ENCODE data around the gene SEMA5A.

SEMA5A gene

GRCh38 chr5:9363449-9363848, 182.4 kb downstream of the SEMA5A start:
- Histone ChIP-seq H3K79me2 (no peaks in the 10 kb centered on the region), H3K27ac (no peak overlapping the region), H3K9me3 (ENCODE audit: control insufficient read depth, low read length) (no peaks in the 10 kb centered on the region), H3K36me3 (ENCODE audit: control insufficient read depth, insufficient read depth, low read length) (no peaks in the 10 kb centered on the region), H3K4me3 (ENCODE audit: low read depth, low read length) (no peak overlapping the region), H3K27me3 (ENCODE audit: control insufficient read depth, insufficient read depth, low read length) (no peaks in the 10 kb centered on the region), H2AFZ (no peak overlapping the region), H3K4me2 (ENCODE audit: low read length) (no peak overlapping the region), H3K9ac (no peak overlapping the region), H3K4me1 (no peaks in the 10 kb centered on the region)
- TF ChIP-seq, protein P1, sequence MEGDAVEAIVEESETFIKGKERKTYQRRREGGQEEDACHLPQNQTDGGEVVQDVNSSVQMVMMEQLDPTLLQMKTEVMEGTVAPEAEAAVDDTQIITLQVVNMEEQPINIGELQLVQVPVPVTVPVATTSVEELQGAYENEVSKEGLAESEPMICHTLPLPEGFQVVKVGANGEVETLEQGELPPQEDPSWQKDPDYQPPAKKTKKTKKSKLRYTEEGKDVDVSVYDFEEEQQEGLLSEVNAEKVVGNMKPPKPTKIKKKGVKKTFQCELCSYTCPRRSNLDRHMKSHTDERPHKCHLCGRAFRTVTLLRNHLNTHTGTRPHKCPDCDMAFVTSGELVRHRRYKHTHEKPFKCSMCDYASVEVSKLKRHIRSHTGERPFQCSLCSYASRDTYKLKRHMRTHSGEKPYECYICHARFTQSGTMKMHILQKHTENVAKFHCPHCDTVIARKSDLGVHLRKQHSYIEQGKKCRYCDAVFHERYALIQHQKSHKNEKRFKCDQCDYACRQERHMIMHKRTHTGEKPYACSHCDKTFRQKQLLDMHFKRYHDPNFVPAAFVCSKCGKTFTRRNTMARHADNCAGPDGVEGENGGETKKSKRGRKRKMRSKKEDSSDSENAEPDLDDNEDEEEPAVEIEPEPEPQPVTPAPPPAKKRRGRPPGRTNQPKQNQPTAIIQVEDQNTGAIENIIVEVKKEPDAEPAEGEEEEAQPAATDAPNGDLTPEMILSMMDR (IDR thresholded peaks at IDR 0.05) = no peak

DNA sequence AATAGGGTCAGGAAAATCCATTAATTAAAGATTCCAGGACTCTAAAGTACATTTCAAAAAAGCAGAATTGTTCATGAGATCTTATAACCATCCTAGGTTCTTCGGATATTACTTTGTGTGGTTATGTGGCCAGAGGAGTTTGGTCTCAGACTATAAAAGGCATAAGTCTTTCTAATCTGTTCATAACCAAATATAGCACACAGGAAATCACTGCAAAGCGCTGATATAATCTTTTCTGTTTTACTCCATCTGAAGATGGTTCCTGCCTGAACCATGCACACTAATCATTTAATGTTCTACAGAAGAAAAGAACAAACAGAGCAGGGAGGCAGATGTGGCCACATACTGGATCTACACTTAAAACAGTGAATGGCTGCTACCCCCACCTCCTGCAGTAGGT, 182.8 kb downstream of the SEMA5A start:
- H3K27ac ChIP-seq = no peak overlapping the region
- no peaks in the 10 kb centered on the region for H3K4me1 ChIP-seq
- H3K9ac ChIP-seq = no peak overlapping the region
- H3K27me3 ChIP-seq (ENCODE audit: control insufficient read depth, insufficient read depth, low read length) = no peaks in the 10 kb centered on the region
- no peak overlapping the region for H2AFZ ChIP-seq
- TF ChIP-seq, protein P1 (IDR thresholded peaks at IDR 0.05) = no peak
- H3K4me3 ChIP-seq (ENCODE audit: low read depth, low read length) = no peak overlapping the region
- no peaks in the 10 kb centered on the region for H3K36me3 ChIP-seq (ENCODE audit: control insufficient read depth, insufficient read depth, low read length)
- no peak overlapping the region for H3K4me2 ChIP-seq (ENCODE audit: low read length)
- no peaks in the 10 kb centered on the region for H3K79me2 ChIP-seq
- H3K9me3 ChIP-seq (ENCODE audit: control insufficient read depth, low read length) = no peaks in the 10 kb centered on the region

DNA sequence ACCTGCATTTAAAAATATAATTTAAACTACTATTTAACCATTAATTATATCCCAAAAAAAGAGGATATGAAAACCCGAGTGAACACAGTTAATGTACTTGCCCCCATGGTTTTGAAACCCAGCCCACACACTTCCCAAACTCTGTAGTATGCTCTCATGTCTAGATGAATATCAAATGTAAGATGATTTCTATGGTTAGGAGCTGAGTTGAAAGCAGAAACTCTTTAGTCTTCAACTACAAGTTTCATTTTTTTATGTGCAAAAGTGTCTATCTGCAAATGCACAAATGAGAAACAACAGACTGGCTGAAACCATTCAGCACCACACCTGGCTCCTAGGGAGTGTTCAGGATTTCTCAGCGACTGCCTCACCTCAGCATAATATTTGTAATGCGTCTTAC, 183.3 kb downstream of the SEMA5A start:
- Histone ChIP-seq H3K27ac (no peak overlapping the region), H3K36me3 (ENCODE audit: control insufficient read depth, insufficient read depth, low read length) (no peaks in the 10 kb centered on the region), H3K9me3 (ENCODE audit: control insufficient read depth, low read length) (no peaks in the 10 kb centered on the region), H3K27me3 (ENCODE audit: control insufficient read depth, insufficient read depth, low read length) (no peaks in the 10 kb centered on the region), H2AFZ (no peak overlapping the region), H3K4me3 (ENCODE audit: low read depth, low read length) (no peak overlapping the region), H3K9ac (no peak overlapping the region), H3K4me1 (no peaks in the 10 kb centered on the region), H3K4me2 (ENCODE audit: low read length) (no peak overlapping the region), H3K79me2 (no peaks in the 10 kb centered on the region)
- TF ChIP-seq, protein P1 (IDR thresholded peaks at IDR 0.05) = no peak

- H3K36me3 ChIP-seq (ENCODE audit: control insufficient read depth, insufficient read depth, low read length) = no peaks in the 10 kb centered on the region
- H3K4me2 ChIP-seq (ENCODE audit: low read length) = no peak overlapping the region
- H2AFZ ChIP-seq = no peak overlapping the region
- no peaks in the 10 kb centered on the region for H3K4me1 ChIP-seq
- H3K9ac ChIP-seq = no peak overlapping the region
- H3K4me3 ChIP-seq (ENCODE audit: low read depth, low read length) = no peak overlapping the region
- H3K27ac ChIP-seq = no peak overlapping the region
- no peaks in the 10 kb centered on the region for H3K79me2 ChIP-seq
- TF ChIP-seq, protein P1 (IDR thresholded peaks at IDR 0.05) = peak; percentile 58
- H3K27me3 ChIP-seq (ENCODE audit: control insufficient read depth, insufficient read depth, low read length) = no peaks in the 10 kb centered on the region
- no peaks in the 10 kb centered on the region for H3K9me3 ChIP-seq (ENCODE audit: control insufficient read depth, low read length)
Measured at GRCh38 chr5:9361835-9362234, 184.0 kb downstream of the SEMA5A start.

- Histone ChIP-seq H3K4me3 (ENCODE audit: low read depth, low read length) (no peak overlapping the region), H3K27me3 (ENCODE audit: control insufficient read depth, insufficient read depth, low read length) (no peaks in the 10 kb centered on the region), H3K9ac (no peak overlapping the region), H3K79me2 (no peaks in the 10 kb centered on the region), H2AFZ (no peak overlapping the region), H3K36me3 (ENCODE audit: control insufficient read depth, insufficient read depth, low read length) (no peaks in the 10 kb centered on the region), H3K4me1 (no peaks in the 10 kb centered on the region), H3K4me2 (ENCODE audit: low read length) (no peak overlapping the region), H3K27ac (no peak overlapping the region), H3K9me3 (ENCODE audit: control insufficient read depth, low read length) (no peaks in the 10 kb centered on the region)
- TF ChIP-seq, protein P1 (IDR thresholded peaks at IDR 0.05) = no peak
Measured at GRCh38 chr5:9358961-9359685, 186.8 kb downstream of the SEMA5A start.
